Keratinocyte (primary cell): ENCODE results near the gene NDRG4. TPM values are rescaled to one million over a fixed set of nuclear protein-coding genes. Genes with fewer than 3 reads are reported as not detected.

Experiments used
- DNase-seq: peaks from one replicate; pipeline ENCODE4 v3.0.0-alpha.2; 2011; ENCODE audit warnings: low read depth, missing footprints, low spot score
- FAIRE-seq: peaks from 2 replicates; lab custom pipeline; 2011; peaks lifted over from hg19 to GRCh38; lab: Jason Lieb, UNC
- H2AFZ ChIP-seq: 2 replicates; pipeline ENCODE4 v1.6.0; 2012; ENCODE audit warnings: low read length, control low read depth, inconsistent platforms; ENCODE audit not compliant: control insufficient read depth
- H3K27ac ChIP-seq: 2 replicates; pipeline ENCODE4 v1.5.1; 2011; ENCODE audit warnings: low read length; ENCODE audit not compliant: control insufficient read depth, insufficient read depth
- H3K27me3 ChIP-seq: 3 replicates; pipeline ENCODE4 v1.6.0; 2011; ENCODE audit warnings: low read length; ENCODE audit not compliant: control insufficient read depth, insufficient read depth; ENCODE audit errors: extremely low read depth
- H3K36me3 ChIP-seq, 2 experiments: 2 replicates in 1 of 2; 3 replicates in 1 of 2; pipeline ENCODE4 v1.5.1; 2011; ENCODE audit warnings: low read length in 2 of 2, mild to moderate bottlenecking in 1 of 2; ENCODE audit not compliant: control insufficient read depth in 2 of 2, insufficient read depth in 2 of 2; ENCODE audit errors: extremely low read depth in 1 of 2
- H3K4me1 ChIP-seq: 3 replicates; pipeline ENCODE4 v1.5.1; 2011; ENCODE audit warnings: low read length; ENCODE audit not compliant: control insufficient read depth, insufficient read depth; ENCODE audit errors: extremely low read depth
- H3K4me2 ChIP-seq: 3 replicates; pipeline ENCODE4 v1.6.0; 2011; ENCODE audit warnings: low read depth, low read length; ENCODE audit not compliant: control insufficient read depth, insufficient read depth; ENCODE audit errors: extremely low read depth
- H3K4me3 ChIP-seq, 3 experiments: fragments of 200-600 bp in 1 of 3; sonication (generic) in 1 of 3; 2 replicates in 2 of 3; 3 replicates in 1 of 3; pipeline ENCODE4 v1.5.1; 2011 to 2016; ENCODE audit warnings: low read length in 3 of 3, mild to moderate bottlenecking in 3 of 3, control low read depth in 2 of 3, inconsistent platforms in 1 of 3, low read depth in 1 of 3, mixed read lengths in 1 of 3, mixed run types in 1 of 3, moderate library complexity in 1 of 3; ENCODE audit not compliant: control insufficient read depth in 2 of 3, insufficient read depth in 2 of 3; ENCODE audit errors: extremely low read depth in 1 of 3
- H3K79me2 ChIP-seq: 2 replicates; pipeline ENCODE4 v1.6.0; 2012; ENCODE audit warnings: low read length; ENCODE audit not compliant: control insufficient read depth, insufficient read depth
- H3K9ac ChIP-seq: 3 replicates; pipeline ENCODE4 v1.6.0; 2011; ENCODE audit warnings: low read length; ENCODE audit not compliant: control insufficient read depth, insufficient read depth; ENCODE audit errors: extremely low read depth
- H3K9me1 ChIP-seq: 3 replicates; pipeline ENCODE4 v1.6.0; 2011; ENCODE audit warnings: low read length; ENCODE audit not compliant: control insufficient read depth, insufficient read depth; ENCODE audit errors: extremely low read depth
- H3K9me3 ChIP-seq: 2 replicates; pipeline ENCODE4 v1.5.1; 2012; ENCODE audit warnings: low read depth, low read length; ENCODE audit not compliant: control insufficient read depth
- H4K20me1 ChIP-seq: 3 replicates; pipeline ENCODE4 v1.6.0; 2011; ENCODE audit warnings: low read length; ENCODE audit not compliant: control insufficient read depth, insufficient read depth; ENCODE audit errors: extremely low read depth
- EZH2 ChIP-seq: IDR thresholded peaks from one replicate; pipeline ENCODE4 v1.6.1; 2012; ENCODE audit warnings: inconsistent platforms, mild to moderate bottlenecking, low read length, moderate library complexity
- dilution Hi-C: fragments of 300-500 bp; cut with MboI; formaldehyde crosslinking; loops from one replicate; pipeline ENCODE4 v1.7.0; 2020; ENCODE audit warnings: low sequenced_read_pairs; ENCODE audit not compliant: extremely low pct_ligation_motif_present
- polyA plus RNA-seq, 5 experiments: library from polyadenylated mRNA; depleted of rRNA in 3 of 5; stranded (reverse) in 3 of 5; stranded (forward) in 1 of 5; unstranded in 1 of 5; fragments of >200 nt; gene quantifications; 1 replicate in 1 of 5; 2 replicates in 3 of 5; 3 replicates in 1 of 5; pipeline versions ENCODE4 v1.2.1 to v1.2.3, GENCODE V29; 2011 to 2012; ENCODE audit warnings: missing spikeins in 2 of 5, low read depth in 1 of 5, low replicate concordance in 1 of 5
- TF ChIP-seq, protein P1 (sequence below), 3 experiments: IDR thresholded peaks in 1 of 3; conservative IDR thresholded peaks in 1 of 3; optimal IDR thresholded peaks in 1 of 3; 2 replicates in 2 of 3; 3 replicates in 1 of 3; pipeline versions ENCODE3 to v1.5.1; 2011; ENCODE audit warnings: low read length in 3 of 3, mild to moderate bottlenecking in 3 of 3, moderate library complexity in 2 of 3, control low read depth in 1 of 3, inconsistent platforms in 1 of 3; ENCODE audit not compliant: insufficient read depth in 2 of 3; ENCODE audit errors: extremely low read depth in 1 of 3

Gene NDRG4
- polyA plus RNA-seq, 1 donor (not counting 4 experiments of a cell fraction or from before 2014, with no cell fraction given) = 1.1 TPM

DNA sequence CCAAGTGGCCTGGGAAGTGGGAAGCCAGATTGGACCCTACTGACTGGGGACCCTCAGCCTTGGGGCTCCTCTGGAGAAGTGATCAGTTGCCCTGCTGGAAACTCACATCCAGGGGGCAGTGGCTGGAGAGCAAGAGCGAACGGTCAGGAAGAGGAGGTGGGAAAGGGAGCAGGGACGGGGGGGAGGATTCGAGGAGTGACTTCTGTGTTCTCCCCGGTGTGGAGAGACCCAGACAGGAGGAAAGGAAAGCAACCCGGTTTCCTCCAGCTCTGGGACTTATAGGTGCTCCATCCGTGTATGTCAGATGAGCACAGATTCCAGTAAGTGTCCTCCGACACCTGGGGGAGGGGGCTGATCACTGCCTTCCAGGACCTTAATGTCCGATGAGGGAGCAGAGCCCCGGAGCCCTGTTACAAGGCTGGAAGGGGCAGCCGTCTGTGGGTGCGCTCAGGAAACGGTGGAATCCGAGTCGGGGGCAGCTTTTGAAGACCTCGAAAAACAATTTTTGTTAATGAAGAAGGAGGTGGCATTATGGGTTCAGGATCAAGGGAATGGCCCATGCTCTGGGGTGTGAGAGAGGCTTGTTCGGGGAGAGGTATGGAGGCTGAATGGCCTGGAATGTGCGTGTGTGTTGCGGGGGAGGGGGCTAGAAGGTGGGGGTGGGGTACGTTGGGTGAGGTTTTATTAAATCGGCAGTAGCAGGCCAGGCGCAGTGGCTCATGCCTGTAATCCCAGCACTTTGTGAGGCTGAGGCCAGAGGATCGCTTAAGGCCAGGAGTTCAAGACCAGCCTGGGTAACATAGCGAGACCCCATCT is 34.8 kb upstream of the NDRG4 start:
- H2AFZ ChIP-seq = no peak overlapping the region
- H3K9me1 ChIP-seq = no peaks in the 10 kb centered on the region
- dilution Hi-C loops = no loop called here
- H3K27ac ChIP-seq = no peak overlapping the region
- H3K4me1 ChIP-seq = peaks cover 5% of the 10 kb centered on the region
- FAIRE-seq (no peak), DNase-seq (no peak)
- H3K4me2 ChIP-seq = peak overlapping the region; percentile 62
- H3K79me2 ChIP-seq = no peaks in the 10 kb centered on the region
- H3K27me3 ChIP-seq = peaks cover 47% of the 10 kb centered on the region
- no peaks in the 10 kb centered on the region for H3K36me3 ChIP-seq
- H4K20me1 ChIP-seq = no peaks in the 10 kb centered on the region
- H3K4me3 ChIP-seq = peak overlapping the region in 2 of 3 experiments; percentile 39 to 43
- TF ChIP-seq EZH2 = peak; percentile 98
- TF ChIP-seq, protein P1, sequence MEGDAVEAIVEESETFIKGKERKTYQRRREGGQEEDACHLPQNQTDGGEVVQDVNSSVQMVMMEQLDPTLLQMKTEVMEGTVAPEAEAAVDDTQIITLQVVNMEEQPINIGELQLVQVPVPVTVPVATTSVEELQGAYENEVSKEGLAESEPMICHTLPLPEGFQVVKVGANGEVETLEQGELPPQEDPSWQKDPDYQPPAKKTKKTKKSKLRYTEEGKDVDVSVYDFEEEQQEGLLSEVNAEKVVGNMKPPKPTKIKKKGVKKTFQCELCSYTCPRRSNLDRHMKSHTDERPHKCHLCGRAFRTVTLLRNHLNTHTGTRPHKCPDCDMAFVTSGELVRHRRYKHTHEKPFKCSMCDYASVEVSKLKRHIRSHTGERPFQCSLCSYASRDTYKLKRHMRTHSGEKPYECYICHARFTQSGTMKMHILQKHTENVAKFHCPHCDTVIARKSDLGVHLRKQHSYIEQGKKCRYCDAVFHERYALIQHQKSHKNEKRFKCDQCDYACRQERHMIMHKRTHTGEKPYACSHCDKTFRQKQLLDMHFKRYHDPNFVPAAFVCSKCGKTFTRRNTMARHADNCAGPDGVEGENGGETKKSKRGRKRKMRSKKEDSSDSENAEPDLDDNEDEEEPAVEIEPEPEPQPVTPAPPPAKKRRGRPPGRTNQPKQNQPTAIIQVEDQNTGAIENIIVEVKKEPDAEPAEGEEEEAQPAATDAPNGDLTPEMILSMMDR (optimal IDR thresholded peaks at IDR 0.05 in 1 of 3, IDR thresholded peaks at IDR 0.05 in 1 of 3, conservative IDR thresholded peaks at IDR 0.05 in 1 of 3; ENCODE audit: extremely low read depth in 1 of 3, insufficient read depth in 2 of 3, low read length in 3 of 3) = no peak
- H3K9me3 ChIP-seq = no peaks in the 10 kb centered on the region
- H3K9ac ChIP-seq = no peak overlapping the region

DNA sequence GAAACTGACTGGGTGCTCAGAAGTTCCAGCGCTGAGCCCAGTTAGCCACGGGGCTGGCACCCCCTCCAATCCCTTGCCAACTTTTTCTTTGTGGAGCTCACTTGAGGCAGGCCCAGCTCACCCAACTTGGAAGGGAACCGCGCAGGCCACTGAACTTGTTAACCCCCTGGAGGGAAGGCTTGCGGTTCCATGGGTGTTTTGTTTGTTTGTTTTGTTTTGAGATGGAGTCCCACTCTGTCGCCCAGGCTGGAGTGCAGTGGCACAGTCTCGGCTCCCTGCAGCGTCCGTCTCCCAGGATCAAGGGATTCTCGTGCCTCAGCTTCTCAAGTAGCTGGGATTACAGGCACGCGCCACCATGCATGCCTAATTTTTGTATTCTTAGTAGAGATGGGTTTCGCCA is 34.1 kb upstream of the NDRG4 start:
- FAIRE-seq (no peak), DNase-seq (no peak)
- Histone ChIP-seq H3K4me3 (no peak overlapping the region), H4K20me1 (no peaks in the 10 kb centered on the region), H2AFZ (no peak overlapping the region), H3K9ac (no peak overlapping the region), H3K79me2 (no peaks in the 10 kb centered on the region), H3K9me1 (no peaks in the 10 kb centered on the region), H3K9me3 (no peaks in the 10 kb centered on the region), H3K27ac (no peak overlapping the region), H3K27me3 (peaks cover 47% of the 10 kb centered on the region), H3K4me1 (peaks cover 5% of the 10 kb centered on the region), H3K36me3 (no peaks in the 10 kb centered on the region), H3K4me2 (no peak overlapping the region)
- dilution Hi-C loops = no loop called here
- TF ChIP-seq EZH2 = no peak
- TF ChIP-seq, protein P1 (optimal IDR thresholded peaks at IDR 0.05 in 1 of 3, IDR thresholded peaks at IDR 0.05 in 1 of 3, conservative IDR thresholded peaks at IDR 0.05 in 1 of 3; ENCODE audit: extremely low read depth in 1 of 3, insufficient read depth in 2 of 3, low read length in 3 of 3) = no peak
